Body of pancreas (tissue), 4 donors: ENCODE results near the gene TRIM24.

ENCODE experiments used
- CTCF ChIP-seq, 7 experiments: fragments of 450-650 bp in 4 of 7; fragments of 200-600 bp in 3 of 7; sonication (generic) in 3 of 7; IDR thresholded peaks; one replicate each; pipeline ENCODE4 v1.5.1; 2016 to 2019; ENCODE audit warnings: antibody characterized with exemption in 7 of 7
- POLR2A ChIP-seq, 3 donors: fragments of 450-650 bp; IDR thresholded peaks; one replicate each; pipeline ENCODE4 v1.6.1; 2016; ENCODE audit warnings: antibody characterized with exemption in 3 of 3, mild to moderate bottlenecking in 2 of 3

GRCh38 chr7:138480527-138480926, 20.5 kb downstream of the TRIM24 start:
- TF ChIP-seq CTCF (IDR thresholded peaks at IDR 0.05) = no peak
- no peak for TF ChIP-seq POLR2A (IDR thresholded peaks at IDR 0.05)
